ENCODE data around the gene C11orf71. TPM values are rescaled to one million over a fixed set of nuclear protein-coding genes. Genes with fewer than 3 reads are reported as not detected.

Gene C11orf71
- total and polyA plus RNA-seq, 11 donors = 2.3 to 13.4 (median 8.6) TPM

- 83 to 92% (median 89%) methylated on average over 10 of the region's 10 CpGs for WGBS, 4 donors
- Histone ChIP-seq H3K27me3 (no peaks in the 10 kb centered on the region), H3K9me3 (peaks cover 0 to 7% (median 0%) of the 10 kb centered on the region in 12 donors), H3K27ac (no peak overlapping the region), H3K36me3 (no peaks in the 10 kb centered on the region), H3K4me1 (peaks cover 0 to 3% (median 0%) of the 10 kb centered on the region in 12 donors), H3K4me3 (no peak overlapping the region)
- no peak for TF ChIP-seq POLR2A (IDR thresholded peaks at IDR 0.05)
- intact Hi-C loops (cut with DNase I) = no loop called here
- DNase-seq = no peak
- no peak for ATAC-seq
These were observed 50.3 kb downstream of the C11orf71 start for GRCh38 chr11:114350022-114350421.

Other genes with a start within 250 kb of the C11orf71 start
- gene NNMT, start 104.1 kb downstream of the C11orf71 start, total RNA-seq = 100 to 1,000 TPM in 1 of 9 donors, 10 to 100 TPM in 8; 12.4 to 146 (median 27.4) TPM
- gene NNMT, start 104.1 kb downstream of the C11orf71 start, polyA plus RNA-seq = 10 to 100 TPM; 27.9 to 76.3 TPM
- gene RBM7, start 155 bp upstream of the C11orf71 start, total RNA-seq = 10 to 100 TPM in 8 of 9 donors, 1 to 10 TPM in 1; 8.8 to 28.7 (median 20.8) TPM
- gene RBM7, start 155 bp upstream of the C11orf71 start, polyA plus RNA-seq = 10 to 100 TPM in 1 of 2 donors, 1 to 10 TPM in 1; 2.7 to 16.1 TPM
- 100 to 1,000 TPM; 158 to 235 (median 195) TPM for gene REXO2, start 39.0 kb upstream of the C11orf71 start, total RNA-seq
- 100 to 1,000 TPM; 136 to 153 TPM for gene REXO2, start 39.0 kb upstream of the C11orf71 start, polyA plus RNA-seq
- 1 to 10 TPM in 1 of 9 donors, not detected in 8; 1.0 TPM for gene NXPE1, start 159.4 kb upstream of the C11orf71 start, total RNA-seq
- under 1 TPM in 1 of 2 donors, not detected in 1; 0.08 TPM for gene NXPE1, start 159.4 kb upstream of the C11orf71 start, polyA plus RNA-seq
- not detected for gene NXPE4, start 195.3 kb upstream of the C11orf71 start, total RNA-seq
- gene NXPE4, start 195.3 kb upstream of the C11orf71 start, polyA plus RNA-seq = not detected